GM10266 (cell line): ENCODE data around the gene CBR3.

Experiments used
- DNase-seq: peaks from one replicate; pipeline ENCODE4 v3.0.0; 2012; ENCODE audit errors: extremely low spot score
- TF ChIP-seq, protein P1 (sequence below): IDR thresholded peaks from 2 replicates; pipeline ENCODE4 v1.5.1; 2012; ENCODE audit warnings: mild to moderate bottlenecking, low read depth; ENCODE audit not compliant: control insufficient read depth, insufficient read depth; ENCODE audit errors: missing control alignments

The CBR3 gene

DNA sequence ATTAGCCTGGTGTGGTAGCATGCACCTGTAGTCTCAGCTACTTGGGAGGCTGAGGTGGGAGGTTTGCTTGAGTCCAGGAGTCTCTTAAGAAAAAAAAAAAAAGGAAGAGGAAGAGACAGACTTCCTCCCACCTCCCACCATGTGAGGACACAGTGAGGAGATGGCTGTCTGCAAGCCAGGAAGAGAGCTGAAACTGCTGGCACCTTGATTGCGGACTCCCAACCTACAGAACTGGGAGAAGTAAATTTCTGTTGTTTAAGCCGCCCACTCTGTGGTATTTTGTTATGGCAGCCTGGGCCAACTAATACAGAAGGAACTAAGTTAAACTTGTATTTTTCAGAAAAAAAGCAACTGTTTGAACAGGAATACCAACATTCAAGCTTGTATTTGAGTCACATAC lies 43.5 kb downstream of the CBR3 start:
- DNase-seq = no peak
- TF ChIP-seq, protein P1, sequence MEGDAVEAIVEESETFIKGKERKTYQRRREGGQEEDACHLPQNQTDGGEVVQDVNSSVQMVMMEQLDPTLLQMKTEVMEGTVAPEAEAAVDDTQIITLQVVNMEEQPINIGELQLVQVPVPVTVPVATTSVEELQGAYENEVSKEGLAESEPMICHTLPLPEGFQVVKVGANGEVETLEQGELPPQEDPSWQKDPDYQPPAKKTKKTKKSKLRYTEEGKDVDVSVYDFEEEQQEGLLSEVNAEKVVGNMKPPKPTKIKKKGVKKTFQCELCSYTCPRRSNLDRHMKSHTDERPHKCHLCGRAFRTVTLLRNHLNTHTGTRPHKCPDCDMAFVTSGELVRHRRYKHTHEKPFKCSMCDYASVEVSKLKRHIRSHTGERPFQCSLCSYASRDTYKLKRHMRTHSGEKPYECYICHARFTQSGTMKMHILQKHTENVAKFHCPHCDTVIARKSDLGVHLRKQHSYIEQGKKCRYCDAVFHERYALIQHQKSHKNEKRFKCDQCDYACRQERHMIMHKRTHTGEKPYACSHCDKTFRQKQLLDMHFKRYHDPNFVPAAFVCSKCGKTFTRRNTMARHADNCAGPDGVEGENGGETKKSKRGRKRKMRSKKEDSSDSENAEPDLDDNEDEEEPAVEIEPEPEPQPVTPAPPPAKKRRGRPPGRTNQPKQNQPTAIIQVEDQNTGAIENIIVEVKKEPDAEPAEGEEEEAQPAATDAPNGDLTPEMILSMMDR = no peak

DNA sequence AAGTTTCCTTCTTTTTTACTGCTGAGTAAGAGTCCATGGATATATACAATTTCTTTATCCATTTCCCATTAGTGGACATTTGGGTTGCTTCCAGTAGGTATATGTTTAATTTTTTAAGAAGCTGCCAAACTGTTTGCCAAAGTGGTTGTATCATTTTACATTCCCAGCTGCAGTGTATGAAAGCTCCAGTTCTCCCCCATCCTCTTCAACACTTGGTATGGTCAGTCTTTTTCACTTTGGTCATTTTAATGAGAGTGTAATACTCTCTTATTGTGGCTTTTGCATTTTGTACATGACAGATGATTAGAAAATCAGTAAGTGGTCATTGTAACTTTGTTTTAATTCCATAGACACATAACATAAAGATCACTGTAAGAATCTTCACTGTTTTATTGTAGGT lies 44.3 kb downstream of the CBR3 start:
- DNase-seq = no peak
- TF ChIP-seq, protein P1 = no peak

DNA sequence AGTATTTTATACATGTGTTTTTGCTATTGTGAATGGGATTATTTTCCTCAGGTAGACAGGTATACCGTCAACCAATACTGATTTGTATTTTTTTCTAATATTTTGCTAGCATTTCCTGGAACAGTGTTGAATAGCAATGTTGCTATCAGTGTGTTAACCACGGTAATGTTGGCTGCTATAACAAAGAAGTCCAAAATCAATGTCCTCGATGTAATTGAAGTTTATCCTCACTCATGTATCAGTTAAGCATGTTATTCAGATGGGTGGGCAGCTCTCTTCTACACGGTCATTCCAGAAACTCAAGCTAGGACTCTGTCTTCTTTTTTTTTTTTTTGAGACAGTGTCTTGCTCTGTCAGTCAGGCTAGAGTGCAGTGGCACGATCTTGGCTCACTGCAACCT lies 46.1 kb downstream of the CBR3 start:
- TF ChIP-seq, protein P1 = no peak
- DNase-seq = no peak

DNA sequence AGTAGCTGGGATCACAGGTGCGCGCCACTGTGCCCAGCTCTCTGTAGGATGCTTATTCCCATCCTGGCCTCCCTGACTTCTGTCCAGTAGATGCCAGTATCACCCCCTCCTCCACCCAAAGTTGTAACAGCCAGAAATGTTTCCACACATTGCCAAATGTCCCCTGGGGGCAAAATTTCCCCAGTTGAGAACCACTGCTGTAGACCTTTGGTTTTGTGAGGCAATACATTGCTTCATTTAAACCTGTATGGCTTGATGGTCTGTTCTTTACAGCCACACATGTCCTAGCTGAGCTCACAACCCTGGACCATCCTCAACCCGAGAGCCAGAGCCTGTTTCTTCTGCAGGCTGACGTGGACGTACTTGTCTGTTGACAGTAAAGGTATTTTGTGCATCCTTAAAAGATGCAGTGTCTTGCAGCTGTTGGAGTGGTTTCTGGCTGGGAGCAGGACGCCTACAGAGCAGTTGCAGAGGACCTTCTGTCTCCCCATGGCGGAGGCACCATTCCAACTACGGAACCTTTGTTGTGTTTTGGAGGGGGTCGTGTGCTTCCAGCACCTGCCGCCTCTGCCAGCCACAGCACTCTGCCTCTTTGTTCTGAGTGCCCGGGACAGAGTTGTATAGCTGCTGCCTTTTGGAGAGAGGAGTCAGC lies 48.4 kb downstream of the CBR3 start:
- no peak for DNase-seq

DNA sequence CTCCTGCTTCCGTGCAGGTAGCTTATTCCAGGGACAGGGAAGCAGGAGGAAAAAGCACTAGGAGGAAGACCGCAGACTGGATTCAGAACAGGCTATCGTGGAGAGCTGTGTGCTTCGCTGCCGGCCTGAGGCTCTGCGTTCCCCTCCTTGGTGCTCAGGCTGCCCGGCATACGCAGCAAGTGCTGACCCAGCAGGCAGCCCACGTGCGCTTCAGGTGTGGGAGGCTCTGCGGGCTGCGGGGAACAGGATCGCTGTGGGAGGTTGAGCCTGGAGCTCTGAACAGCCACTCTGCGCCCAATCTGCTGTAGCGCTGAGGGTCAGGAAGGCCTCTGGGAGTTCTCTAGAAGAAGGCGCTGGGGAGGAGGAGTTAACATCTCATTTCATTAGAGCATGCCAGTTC lies 49.7 kb downstream of the CBR3 start:
- DNase-seq = no peak
- TF ChIP-seq, protein P1 = no peak

More for the DNA sequence above, 48.4 kb downstream of the CBR3 start:
- TF ChIP-seq, protein P1 = no peak

DNA sequence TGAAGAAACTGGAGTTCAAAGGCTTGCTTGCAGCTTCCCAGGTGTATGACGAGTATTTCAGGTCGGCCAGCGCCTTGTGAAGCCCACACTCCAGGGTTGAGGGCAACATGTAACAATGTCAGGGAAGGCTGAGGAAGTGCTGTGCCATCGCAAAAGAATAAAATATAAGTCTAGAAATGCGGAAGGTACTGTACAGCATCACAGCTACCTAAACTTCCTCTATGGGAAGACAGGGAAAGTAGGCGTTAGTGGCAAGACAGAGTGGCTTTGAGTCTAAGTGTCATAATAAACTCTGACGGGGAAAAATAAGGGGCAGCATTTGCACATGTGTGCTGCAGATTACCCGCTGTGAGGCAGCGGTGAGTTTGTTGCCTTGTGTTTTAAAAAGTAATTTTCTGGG lies 50.6 kb downstream of the CBR3 start:
- TF ChIP-seq, protein P1 = no peak

DNA sequence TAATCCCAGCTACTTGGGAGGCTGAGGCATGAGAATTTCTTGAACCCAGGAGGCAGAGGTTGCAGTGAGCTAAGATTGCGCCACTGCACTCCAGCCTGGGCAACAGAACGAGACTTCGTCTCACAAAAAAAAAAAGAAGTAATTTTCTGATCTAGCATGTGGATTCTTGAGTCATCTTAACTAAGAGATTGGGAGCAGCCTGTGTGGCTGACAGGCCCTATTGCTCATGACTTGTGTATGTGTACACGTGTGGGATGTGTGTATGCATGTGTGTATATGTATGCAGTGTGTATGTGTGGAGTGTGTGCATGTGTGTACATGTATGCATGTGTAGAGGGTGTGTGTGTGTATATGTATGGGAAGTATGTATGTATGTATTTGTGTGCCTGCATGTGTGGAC lies 51.2 kb downstream of the CBR3 start:
- no peak for DNase-seq
- TF ChIP-seq, protein P1 = no peak

More for the DNA sequence above, 50.6 kb downstream of the CBR3 start:
- DNase-seq = no peak
